Kasumi-1 (cell line): ENCODE results near the gene ITPR1.
A peak's percentile ranks its signal among the peaks of the same experiment; 100 is the strongest.

Experiments
- DNase-seq, 2 experiments: peaks; one replicate each; lab custom pipeline; 2025; lab: John Stamatoyannopoulos, UW

Gene ITPR1

DNA sequence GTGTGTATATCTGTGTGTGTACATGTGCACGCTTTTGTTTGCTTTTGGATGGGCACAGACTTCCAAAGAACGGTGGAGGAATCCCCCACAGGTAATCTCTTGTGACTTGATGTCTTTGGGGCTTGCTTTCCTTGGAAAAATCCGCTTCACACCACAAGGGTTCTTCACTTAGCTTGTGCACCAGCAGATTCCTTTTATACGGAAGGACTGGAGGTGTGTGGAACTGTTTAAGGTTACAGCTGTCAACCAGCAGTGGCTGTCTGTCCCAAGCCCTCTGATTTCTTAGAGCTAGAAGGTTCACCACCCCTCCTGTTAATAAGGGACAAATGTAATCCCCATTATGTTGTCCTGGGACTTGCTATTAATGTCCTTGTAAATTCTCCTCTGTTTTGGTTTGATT is 193.5 kb downstream of the ITPR1 start:
- no peak for DNase-seq

DNA sequence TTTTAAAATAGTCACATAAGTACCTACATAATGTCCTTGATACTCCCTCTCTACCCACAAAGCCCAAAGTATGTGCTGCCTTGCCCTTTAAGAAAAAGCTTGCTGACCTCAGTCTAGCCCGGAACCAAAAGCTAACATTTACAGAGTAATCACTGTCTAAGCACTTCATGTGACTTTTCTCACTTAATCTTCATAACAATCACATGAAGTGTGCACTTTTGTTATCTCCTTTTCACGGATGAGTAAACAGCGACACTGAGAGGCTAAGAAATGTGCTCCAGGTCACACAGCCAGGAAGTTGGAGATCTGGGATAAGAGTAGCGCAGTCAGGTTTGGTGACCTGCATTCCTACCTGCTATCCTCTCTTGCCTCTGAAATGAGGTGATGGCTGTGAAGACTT is 194.0 kb downstream of the ITPR1 start:
- DNase-seq: no peak

DNA sequence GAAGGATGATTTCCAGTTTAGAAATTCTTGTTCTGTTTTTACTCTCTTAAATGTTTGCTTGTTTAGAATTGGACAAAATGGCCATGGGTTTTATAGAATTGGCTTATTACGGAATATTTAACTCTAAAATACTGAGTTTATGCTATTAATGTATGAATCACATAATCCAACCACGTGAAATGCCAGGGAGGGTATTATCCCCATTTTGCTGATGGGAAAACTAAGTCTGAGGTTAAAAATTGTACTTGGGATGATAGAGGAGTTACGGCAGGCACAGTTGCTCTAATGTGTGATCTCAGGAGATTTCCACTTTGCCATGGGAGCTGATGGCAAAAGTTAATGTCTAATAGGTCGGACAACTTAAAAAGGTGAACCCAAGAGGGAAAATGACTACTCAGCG is 194.4 kb downstream of the ITPR1 start:
- DNase-seq: no peak

DNA sequence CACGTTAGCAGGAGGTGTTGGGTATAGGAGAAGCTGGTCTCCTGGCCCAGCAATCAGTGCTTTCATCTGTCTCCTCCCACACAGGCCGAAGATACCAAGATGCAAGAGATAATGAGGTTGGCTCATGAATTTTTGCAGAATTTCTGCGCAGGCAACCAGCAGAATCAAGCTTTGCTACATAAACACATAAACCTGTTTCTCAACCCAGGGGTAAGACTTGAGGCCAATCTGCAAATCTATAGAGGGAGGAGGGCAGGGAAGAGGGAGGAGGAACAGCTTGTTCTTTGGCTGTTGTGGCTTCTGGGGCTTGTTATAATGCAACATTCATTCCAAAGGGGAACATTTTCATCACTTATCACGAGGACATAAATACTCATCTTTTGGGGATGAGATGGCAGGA is 195.3 kb downstream of the ITPR1 start:
- no peak for DNase-seq

DNA sequence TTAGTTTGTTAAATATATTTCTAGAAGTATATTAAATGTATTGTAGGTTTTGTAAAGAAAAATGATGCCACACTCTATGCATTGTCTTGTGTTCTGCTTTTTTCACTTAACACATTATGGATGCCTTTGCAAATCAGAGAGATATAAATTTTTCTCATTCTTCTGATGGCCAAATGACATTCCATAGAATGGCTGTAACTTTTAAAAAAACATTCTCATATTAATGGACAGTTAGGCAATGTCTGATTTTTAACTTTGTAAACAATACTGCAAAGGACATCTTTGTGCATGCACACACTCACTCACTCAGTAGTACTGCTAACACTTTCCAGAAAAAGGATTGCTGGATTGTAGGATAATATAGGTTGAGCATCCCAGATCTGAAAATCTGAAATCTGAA is 195.9 kb downstream of the ITPR1 start:
- DNase-seq: no peak

DNA sequence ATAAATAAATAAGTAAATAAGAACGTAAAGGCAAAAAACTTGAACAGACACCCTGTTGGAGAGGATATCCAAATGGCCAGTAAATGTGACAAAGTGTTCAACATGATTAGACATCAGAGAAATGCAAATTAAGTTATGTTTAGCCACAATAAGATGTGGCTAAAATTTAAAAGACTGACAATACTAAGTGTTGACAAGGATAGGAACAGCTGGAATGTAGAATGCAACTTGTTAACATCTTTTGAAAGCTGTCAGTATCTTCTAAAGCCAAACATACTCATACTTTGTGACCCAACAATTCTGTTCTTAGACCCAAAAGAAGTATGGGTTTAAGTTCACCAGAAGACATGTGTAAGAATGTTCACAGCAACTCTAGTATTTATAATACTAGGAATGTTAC is 197.1 kb downstream of the ITPR1 start:
- no peak for DNase-seq

DNA sequence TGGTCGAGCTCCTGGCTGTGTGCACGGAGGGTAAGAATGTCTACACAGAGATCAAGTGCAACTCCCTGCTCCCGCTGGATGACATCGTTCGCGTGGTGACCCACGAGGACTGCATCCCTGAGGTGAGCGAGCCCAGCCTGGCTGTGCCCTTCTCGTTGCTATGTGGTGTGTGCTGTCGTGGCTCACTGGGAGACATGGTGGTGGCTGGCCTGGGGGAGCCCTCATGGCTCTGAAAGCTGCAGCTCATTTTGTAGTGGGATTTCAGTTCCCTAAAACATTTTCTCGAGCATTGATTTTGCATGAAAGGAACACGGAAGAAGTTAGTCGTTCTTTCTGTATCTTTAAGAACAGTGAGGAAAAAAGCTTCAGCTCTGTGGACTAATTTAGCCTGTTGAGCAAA is 200.5 kb downstream of the ITPR1 start:
- no peak for DNase-seq

DNA sequence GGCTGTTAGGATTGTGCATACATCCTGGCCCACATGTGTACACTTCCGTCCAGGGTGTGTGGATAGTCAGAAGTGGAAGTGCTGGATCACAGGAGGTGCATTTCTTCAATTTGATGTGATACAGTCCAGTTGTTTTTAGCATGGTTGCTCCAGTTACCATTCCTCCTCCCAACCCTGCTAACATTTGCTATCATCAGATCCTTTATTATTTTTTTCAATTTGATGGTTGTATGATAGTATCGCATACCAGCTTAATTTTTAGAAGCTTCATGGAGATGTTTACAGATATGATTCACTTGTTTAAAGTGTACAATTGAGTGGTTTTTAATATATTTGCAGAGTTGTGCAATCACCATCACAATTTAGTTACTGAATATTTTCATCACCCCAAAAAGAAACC is 202.7 kb downstream of the ITPR1 start:
- DNase-seq: no peak

DNA sequence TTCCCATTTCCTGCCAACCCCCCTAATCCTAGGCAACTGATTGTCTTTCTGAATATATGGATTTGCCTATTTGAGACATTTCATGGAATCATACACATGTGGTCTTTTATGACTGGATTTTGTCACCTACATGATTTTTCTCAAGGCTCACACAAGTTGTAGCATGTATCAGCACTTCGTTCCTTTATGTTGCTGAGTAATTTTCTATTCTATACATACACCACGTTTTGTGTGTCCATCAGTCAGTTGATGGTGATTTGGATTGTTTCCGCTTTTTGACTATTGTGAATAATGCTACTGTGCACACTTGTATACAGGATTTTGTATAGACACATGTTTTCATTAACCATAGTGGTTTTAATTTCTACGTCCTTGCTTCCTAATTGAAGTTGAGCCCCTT is 203.1 kb downstream of the ITPR1 start:
- DNase-seq: no peak

DNA sequence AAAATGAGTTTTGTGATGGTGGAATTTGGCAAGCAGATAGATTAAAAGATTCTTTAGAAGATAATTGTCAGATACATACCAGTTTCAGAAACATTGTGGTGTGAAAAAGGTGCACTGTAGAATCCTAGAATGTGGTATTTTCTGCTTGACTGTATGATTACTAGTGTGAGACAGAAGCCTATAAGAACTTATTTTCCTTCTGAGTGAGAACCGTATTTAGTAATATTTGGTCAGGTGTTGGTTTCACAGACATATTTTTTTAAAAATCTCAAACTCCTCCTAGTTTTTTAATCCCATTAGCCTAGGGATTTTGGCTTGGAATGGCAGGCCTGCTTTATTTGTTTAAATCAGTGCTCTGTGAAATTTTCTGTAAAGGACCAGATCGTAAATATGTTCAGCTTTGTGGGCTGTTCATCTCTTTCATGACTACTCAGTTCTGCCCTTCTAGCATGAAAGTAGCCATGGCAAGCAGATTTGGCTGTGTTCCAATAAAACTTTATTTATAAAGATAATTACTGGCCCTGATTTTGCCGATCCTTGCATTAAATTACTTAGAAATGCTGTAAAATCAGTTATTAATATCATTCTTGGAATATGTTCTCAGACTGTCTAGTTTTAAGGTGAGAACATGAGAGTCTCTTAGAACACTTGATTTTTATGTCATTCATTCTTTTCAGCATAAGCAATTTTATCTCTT is 205.1 kb downstream of the ITPR1 start:
- no peak for DNase-seq

DNA sequence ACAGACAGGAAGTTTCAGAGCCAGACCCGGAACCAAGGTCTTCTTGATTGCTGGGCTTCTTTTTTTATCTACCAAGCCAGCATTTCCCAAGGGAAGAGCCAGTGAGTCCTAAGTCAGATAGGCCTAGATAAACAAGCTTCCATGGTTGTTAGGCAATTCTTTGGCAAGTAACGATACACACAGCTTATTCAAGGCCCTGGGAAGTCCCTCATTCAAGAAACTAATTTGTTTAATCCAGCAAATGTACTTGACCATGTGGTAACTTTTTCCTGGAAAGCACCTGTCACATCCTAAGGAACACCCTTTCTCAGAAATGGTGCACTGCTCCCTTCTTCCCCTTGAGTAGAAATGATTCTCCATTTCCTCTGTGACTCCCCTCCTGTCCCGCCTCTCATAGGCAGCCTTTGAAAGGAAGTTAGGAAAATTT is 209.9 kb downstream of the ITPR1 start:
- no peak for DNase-seq

DNA sequence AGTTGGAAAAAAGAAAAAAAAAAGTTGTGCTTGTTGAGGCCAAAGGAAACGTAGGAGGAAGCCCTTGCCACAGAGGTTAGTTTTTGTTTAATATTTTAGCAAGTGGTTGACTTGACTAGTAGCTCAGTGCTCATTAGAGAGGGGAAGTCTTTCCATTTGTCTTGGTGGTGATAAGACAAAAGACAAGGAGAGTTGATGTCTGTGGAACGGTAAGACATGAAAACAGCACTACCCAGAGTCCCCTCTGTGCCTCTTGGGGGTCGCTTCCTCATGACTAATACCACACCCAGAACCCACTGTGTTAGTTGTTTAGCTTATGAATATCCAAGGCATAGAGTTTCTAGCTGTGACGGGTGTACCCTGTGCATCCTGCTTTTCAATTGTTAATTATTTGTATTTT is 211.4 kb downstream of the ITPR1 start:
- peak; percentile 23 to 24 for DNase-seq

DNA sequence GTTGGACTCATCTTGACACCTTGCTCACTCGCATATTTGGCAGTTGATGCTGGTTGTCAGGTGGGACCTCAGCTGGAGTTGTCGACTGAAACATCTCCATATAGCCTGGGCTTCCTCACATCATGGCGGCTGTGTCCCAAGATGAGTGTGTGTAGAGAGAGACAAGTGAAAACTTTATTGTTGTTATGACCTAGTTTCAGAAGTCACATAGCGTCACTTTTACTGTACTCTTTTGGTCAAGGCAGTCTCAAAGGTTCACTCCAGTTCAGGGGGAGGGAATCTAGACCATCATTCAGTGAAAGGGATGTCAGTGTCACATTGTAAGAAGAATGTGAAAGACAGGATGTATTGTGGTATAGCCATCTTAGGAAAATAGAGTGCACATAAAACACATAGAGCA is 214.2 kb downstream of the ITPR1 start:
- no peak for DNase-seq

DNA sequence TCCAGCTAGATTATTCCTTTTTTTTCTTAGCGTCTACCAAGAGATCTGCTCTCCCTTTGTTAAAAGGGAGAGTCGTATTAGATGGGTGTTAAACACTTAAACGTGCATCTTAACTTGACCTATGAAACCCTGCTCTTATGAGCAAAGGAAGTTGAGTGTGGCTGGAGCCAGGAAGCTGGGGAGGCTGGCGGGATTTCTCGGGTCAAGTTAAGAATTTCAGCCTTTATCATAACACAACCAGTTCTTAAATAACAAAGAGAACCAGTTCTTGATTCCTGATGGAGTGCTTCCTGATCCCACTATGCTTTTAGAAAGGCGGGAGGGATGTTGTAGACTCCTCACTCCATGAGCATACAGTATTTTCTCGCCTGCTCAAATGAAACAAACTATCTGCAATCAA is 215.1 kb downstream of the ITPR1 start:
- DNase-seq: no peak

DNA sequence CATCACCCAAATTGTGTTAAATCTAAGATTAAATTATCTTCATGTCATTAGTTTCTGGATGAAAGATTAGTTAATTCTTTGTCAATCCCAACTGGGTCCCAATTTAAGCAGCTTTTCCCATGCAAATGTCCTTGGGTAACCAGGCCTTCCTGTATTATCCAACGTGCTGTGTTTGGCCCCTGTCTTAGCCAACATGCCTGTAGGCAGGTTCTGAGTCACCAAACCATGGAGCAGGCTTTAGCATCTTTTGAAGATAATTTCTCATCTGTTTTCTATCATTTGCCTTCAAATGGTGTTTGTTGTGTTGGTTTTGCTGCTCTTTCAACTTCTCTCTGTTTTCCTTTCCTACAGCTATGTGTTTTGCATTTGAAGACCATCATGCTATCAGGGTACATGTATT is 216.2 kb downstream of the ITPR1 start:
- no peak for DNase-seq

DNA sequence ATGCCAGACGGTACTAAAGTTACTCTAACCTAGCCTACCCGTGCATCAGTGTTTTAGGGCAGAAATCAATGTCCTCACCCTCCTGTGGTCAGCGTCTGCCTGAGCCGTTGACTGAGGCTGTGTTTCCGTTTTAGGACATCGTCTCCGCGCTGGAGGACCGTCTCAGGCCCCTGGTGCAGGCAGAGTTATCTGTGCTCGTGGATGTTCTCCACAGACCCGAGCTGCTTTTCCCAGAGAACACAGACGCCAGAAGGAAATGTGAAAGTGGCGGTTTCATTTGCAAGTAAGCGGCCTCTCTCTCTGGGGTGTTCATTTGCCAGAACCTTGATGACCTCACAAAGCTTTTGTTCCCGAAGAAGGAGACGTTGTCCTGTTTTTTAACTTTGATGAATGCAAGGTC is 217.0 kb downstream of the ITPR1 start:
- DNase-seq: no peak

DNA sequence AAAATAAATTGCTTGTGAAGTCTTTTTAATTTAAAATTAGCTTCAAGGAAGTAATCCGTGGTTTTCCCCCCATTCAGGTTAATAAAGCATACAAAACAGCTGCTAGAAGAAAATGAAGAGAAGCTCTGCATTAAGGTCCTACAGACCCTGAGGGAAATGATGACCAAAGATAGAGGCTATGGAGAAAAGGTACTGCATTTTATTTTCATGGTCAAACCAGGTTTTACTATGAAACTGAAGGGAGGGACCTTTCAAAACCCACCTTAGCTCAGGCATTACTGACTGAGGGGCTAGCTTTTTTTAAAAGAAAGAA is 218.5 kb downstream of the ITPR1 start:
- DNase-seq: no peak

DNA sequence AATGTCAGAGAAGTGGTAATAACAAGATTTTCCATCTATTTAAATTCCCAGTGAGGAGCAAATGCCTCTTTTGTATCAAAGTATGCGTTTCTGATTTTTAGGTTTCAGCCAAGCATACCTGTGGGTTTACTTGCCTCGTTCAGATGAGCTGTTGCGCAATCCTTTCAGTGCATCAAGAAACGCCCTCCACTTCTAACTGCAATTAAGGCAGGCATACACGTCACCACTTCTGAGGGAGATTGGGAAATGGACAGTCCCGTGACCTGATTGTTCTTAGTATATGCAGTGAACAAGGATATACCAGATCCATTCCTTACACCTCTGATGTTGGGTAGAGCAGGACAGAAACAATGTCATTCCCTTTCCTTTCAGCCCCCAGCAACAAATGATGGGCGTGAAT is 219.0 kb downstream of the ITPR1 start:
- DNase-seq: no peak

DNA sequence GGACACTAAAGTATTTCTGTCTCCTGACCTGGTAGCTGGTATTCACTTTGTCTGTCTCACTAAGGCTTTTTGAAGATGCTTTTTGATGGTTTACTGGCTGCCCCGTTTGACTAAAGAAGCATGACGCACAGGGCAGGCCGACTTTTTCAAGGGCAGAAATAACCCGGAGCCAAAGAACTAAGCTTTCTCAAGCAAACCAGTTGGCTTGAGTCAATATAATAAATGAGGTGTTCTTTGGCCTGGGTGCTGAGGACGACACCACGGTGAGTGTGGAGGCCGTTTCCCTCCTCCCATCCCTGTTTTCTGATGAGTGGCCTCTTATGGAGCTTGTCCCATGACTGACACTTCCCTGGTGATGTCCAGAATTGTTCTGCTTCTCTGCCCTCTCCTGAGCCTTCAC is 220.9 kb downstream of the ITPR1 start:
- DNase-seq: no peak

DNA sequence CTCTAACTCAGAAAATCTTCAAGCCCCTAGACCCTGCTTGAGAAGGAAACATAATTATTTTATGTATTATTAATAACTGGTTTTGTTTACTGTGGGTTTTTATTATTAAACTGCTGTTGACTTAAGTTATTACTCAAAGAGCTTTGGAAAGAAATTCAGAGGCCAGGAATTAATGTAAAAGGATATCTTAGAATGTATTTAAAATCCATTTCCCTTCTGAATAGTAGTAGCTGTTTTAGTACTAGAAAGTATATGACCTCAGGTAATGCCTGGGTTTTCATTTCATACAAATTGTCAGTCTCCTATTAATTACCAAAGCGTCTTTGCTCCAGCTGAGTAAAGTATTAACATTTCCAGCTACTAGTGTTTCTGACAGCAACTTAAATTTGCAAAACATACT is 223.1 kb downstream of the ITPR1 start:
- DNase-seq: no peak

DNA sequence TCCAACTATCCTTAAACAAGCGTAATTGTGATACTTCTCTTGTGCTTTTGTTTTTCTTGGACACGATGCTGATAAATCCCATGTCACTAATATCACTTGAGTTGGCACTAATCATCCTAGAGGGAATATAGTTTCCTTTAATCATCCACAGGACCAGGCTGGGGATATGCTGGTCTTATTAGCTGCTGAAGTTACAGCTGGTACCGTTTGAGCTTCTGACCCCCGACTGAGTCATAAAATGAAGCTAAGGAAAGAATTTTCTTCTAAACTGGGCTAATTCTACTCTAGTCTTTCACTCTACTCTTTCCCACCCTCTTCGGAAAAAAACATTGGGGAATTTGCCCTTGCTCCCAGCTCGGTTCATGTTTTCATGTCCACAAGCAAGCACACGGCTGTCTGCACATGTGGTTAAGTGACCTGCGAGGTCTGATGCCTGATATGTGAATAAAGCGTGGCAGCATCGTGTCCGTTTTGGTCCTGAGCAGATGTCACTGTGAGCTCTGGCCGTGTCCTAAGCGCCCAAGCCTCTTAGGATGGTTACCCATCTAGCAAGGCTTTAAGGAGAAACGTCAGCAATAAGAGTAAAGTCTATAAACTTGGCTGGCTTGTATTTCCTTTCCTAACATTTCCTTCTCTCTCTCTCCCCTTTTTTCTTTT is 223.7 kb downstream of the ITPR1 start:
- no peak for DNase-seq

DNA sequence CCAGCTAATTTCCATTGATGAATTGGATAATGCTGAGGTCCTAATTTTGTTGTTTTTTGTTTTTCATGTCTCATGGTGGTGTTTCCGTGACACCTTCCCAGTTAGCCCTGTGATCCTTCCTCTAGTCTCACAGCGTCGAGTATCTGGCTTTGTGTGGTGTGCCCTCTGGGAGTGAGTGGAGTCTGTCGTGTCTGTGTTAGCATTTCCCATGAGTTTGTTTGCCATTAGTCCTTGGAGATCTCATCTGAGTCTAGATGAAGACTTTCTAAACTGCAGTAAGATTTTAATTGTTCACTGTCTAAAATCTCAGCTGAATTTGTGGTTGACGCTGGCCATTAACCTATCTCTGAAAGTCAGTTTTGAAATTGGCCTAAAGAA is 224.2 kb downstream of the ITPR1 start:
- no peak for DNase-seq

DNA sequence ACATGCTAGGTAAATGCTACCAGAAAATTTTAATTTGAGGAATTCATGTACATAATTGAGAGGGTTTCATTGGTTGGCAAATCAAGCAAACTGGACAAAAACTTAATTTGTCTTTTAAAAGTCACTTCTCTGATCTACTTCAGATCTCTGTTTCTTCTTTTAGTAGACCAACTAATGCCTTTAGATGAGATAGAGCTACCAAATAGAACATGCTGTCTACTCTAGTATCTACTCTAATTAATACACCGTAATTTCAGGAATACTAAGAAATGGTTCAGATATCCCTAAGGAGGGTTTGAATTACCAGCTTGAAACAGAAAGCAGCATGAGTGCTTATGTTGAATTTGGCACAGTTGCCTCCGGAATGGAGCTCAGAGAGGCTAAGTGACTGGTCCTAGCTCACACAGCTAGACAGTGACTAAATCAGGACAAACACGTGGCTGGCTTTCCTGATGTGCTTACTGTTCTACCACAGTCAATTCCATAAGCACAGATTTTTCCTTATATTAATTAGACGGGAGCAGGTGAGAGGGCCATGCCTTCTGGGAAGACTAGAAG is 225.1 kb downstream of the ITPR1 start:
- DNase-seq: no peak

DNA sequence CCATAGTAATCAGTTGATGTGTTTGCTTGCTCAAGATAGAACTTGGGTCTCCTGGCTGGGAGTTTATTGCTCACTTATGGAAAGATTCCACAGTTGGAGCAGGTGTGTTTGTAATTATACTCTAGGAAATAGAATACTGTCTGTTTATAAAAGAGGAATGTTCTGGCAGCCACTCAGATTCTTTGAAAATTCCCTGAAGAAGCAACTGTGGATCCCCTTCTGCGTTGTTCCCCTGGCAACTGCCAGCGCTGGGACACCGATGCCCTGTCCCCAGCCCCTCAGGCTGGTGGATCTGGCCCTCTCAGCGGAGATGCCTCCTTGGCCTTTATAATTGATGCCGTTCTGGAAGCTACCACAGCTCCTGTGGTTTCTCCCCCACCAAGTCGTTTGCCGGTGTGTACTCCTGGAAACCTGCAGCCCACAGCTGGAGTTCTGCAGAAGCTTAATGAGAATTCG is 225.9 kb downstream of the ITPR1 start:
- no peak for DNase-seq
